Endothelial cell of umbilical vein (primary cell): ENCODE data around the gene KIDINS220. TPM values are rescaled to one million over a fixed set of nuclear protein-coding genes. Genes with fewer than 3 reads are reported as not detected.
A peak's percentile ranks its signal among the peaks of the same experiment; 100 is the strongest.

ENCODE experiments used
- BruUV-seq: library from RNA; stranded (reverse); fragments of 400-500 nt; replicated peaks from 2 replicates; lab custom pipeline; 2021; lab: Mats Ljungman, UMichigan
- CTCF ChIA-PET: fragments of 300-600, 350-600 bp; sonication (Branson Sonifier 250); formaldehyde crosslinking; loops from one replicate; lab custom pipeline; 2021; ENCODE audit warnings: antibody characterized with exemption, inconsistent platforms; lab: Charles Lee
- POLR2A ChIA-PET: fragments of 300-600, 350-600 bp; sonication (Branson Sonifier 250); formaldehyde crosslinking; loops from one replicate; lab custom pipeline; 2021; ENCODE audit warnings: antibody characterized with exemption, inconsistent platforms; lab: Charles Lee
- DNase-seq: peaks from one replicate; pipeline ENCODE4 v3.0.0-alpha.2; 2011; ENCODE audit warnings: low read depth, low spot score
- FAIRE-seq: peaks from 2 replicates; lab custom pipeline; 2011; peaks lifted over from hg19 to GRCh38; lab: Jason Lieb, UNC
- H2AFZ ChIP-seq: 2 replicates; pipeline ENCODE4 v1.6.0; 2012; ENCODE audit warnings: low read depth, low read length, control low read depth, inconsistent platforms
- H3K27ac ChIP-seq: 2 replicates; pipeline ENCODE4 v1.5.1; 2011; ENCODE audit warnings: low read depth, mild to moderate bottlenecking, control low read depth, low read length, moderate library complexity; ENCODE audit not compliant: insufficient read depth
- H3K27me3 ChIP-seq, 2 experiments: 2 replicates each; pipeline versions ENCODE4 v1.6.0 to v1.6.1; 2011; ENCODE audit warnings: low read length in 2 of 2, mixed read lengths in 1 of 2; ENCODE audit not compliant: control insufficient read depth in 2 of 2, insufficient read depth in 2 of 2
- H3K36me3 ChIP-seq, 2 experiments: 2 replicates in 1 of 2; 3 replicates in 1 of 2; pipeline ENCODE4 v1.5.1; 2011; ENCODE audit warnings: low read length in 2 of 2, mild to moderate bottlenecking in 1 of 2, moderate library complexity in 1 of 2; ENCODE audit not compliant: control insufficient read depth in 2 of 2, insufficient read depth in 2 of 2; ENCODE audit errors: extremely low read depth in 1 of 2
- H3K4me1 ChIP-seq: 3 replicates; pipeline ENCODE4 v1.5.1; 2011; ENCODE audit warnings: mild to moderate bottlenecking, low read length; ENCODE audit not compliant: control insufficient read depth, insufficient read depth; ENCODE audit errors: extremely low read depth
- H3K4me2 ChIP-seq: 2 replicates; pipeline ENCODE4 v1.6.1; 2011; ENCODE audit warnings: low read length, control low read depth, mixed read lengths; ENCODE audit not compliant: insufficient read depth
- H3K4me3 ChIP-seq, 3 experiments: fragments of 200-600 bp in 1 of 3; sonication (generic), shearing (Covaris generic) in 1 of 3; replicated peaks in 1 of 3; 2 replicates each; pipeline ENCODE4 v1.5.1; 2011 to 2016; ENCODE audit warnings: control low read depth in 3 of 3, low read length in 3 of 3, mild to moderate bottlenecking in 2 of 3, inconsistent platforms in 1 of 3, low read depth in 1 of 3, moderate library complexity in 1 of 3; ENCODE audit not compliant: insufficient read depth in 1 of 3
- H3K79me2 ChIP-seq: 2 replicates; pipeline ENCODE4 v1.6.0; 2012; ENCODE audit warnings: low read length, inconsistent platforms; ENCODE audit not compliant: control insufficient read depth, insufficient read depth
- H3K9ac ChIP-seq: replicated peaks from 2 replicates; pipeline ENCODE3; 2011; ENCODE audit warnings: low read length, control low read depth; ENCODE audit not compliant: insufficient read depth; ENCODE audit errors: extremely low read depth
- H3K9me1 ChIP-seq: replicated peaks from 3 replicates; pipeline ENCODE4 v1.6.0; 2011; ENCODE audit warnings: mild to moderate bottlenecking, low read length; ENCODE audit not compliant: control insufficient read depth, insufficient read depth; ENCODE audit errors: extremely low read depth
- H3K9me3 ChIP-seq: replicated peaks from 2 replicates; pipeline ENCODE4 v1.5.1; 2012; ENCODE audit warnings: low read length, inconsistent platforms; ENCODE audit not compliant: control insufficient read depth, insufficient read depth
- H4K20me1 ChIP-seq: replicated peaks from 2 replicates; pipeline ENCODE3; 2011; ENCODE audit warnings: mild to moderate bottlenecking, low read length; ENCODE audit not compliant: control insufficient read depth, insufficient read depth; ENCODE audit errors: extremely low read depth
- FOS ChIP-seq: IDR thresholded peaks from 2 replicates; pipeline ENCODE4 v1.6.1; 2011; ENCODE audit warnings: mild to moderate bottlenecking, low read length, moderate library complexity, borderline replicate concordance; ENCODE audit not compliant: insufficient read depth
- GATA2 ChIP-seq: IDR thresholded peaks from 2 replicates; pipeline ENCODE4 v1.7.0; 2011; ENCODE audit warnings: low read depth, mild to moderate bottlenecking, moderate library complexity, mixed read lengths, low read length; ENCODE audit not compliant: insufficient read length, insufficient read depth
- JUN ChIP-seq: IDR thresholded peaks from 2 replicates; pipeline ENCODE4 v1.6.1; 2011; ENCODE audit warnings: borderline replicate concordance, low read depth; ENCODE audit not compliant: insufficient read length, insufficient read depth
- POLR2A ChIP-seq: IDR thresholded peaks from 2 replicates; pipeline ENCODE4 v1.6.1; 2012; ENCODE audit warnings: low read depth, mild to moderate bottlenecking, control low read depth, low read length
- dilution Hi-C: fragments of 300-500 bp; cut with MboI; formaldehyde crosslinking; loops from one replicate; pipeline ENCODE4 v1.15.0; 2019; ENCODE audit warnings: low sequenced_read_pairs; ENCODE audit not compliant: extremely low pct_ligation_motif_present
- intact Hi-C: fragments of 100-400 bp; cut with micrococcal nuclease; formaldehyde crosslinking; loops from one replicate; pipeline ENCODE4 v1.10.0; 2022
- polyA plus RNA-seq, 4 experiments: library from polyadenylated mRNA; depleted of rRNA in 3 of 4; stranded (reverse) in 3 of 4; unstranded in 1 of 4; fragments of >200 nt; gene quantifications; 2 replicates each; pipeline versions ENCODE4 v1.2.1 to v1.2.3, GENCODE V29; 2011 to 2012; ENCODE audit warnings: missing spikeins in 1 of 4
- total RNA-seq: library from RNA; stranded (reverse); gene quantifications from 2 replicates; pipeline ENCODE4 v1.2.3, GENCODE V29; 2021
- TF ChIP-seq, protein P1 (sequence below): IDR thresholded peaks from 2 replicates; pipeline ENCODE4 v1.6.1; 2011; ENCODE audit not compliant: insufficient read depth, insufficient read length

The KIDINS220 gene
- total and polyA plus RNA-seq, 2 donors (not counting 3 experiments of a cell fraction or from before 2014, with no cell fraction given) = 33.9 to 41.3 TPM

DNA sequence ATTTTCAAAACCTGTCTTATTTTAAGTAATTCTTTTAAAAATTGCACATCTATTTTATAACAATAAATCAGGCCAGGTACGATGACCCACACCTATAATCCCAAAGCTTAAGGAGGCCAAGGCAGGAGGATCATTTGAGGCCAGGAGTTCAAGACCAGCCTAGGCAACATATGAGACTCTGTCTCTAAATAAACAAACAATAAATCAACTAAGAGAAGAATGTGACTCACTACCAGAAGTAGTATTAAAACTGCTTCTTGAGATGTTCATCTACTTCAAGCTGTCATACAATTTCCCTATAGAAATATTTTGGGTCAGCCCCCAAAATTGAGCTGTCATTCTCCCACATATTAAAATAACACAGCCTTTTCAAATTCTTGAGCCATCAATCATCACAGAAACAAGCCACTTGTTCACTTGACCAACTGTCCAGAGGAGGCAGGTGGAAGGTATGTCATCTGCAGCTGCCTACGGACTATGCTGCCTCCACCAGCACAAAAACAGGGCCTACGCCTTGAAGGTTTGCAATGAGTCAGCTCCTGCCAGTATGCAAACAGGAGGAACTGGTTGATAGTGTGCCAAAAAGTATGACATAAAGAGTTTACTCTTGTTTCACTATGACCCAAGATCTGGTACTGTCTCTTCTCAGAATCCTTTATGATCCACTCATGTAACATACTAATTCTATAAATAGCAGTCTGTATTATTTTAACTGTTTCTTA lies 33.6 kb downstream of the KIDINS220 start:
- TF ChIP-seq, protein P1, sequence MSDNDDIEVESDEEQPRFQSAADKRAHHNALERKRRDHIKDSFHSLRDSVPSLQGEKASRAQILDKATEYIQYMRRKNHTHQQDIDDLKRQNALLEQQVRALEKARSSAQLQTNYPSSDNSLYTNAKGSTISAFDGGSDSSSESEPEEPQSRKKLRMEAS = no peak
- TF ChIP-seq JUN = peak; percentile 41
- peak; percentile 66 for TF ChIP-seq FOS
- no peak for TF ChIP-seq POLR2A
- H3K27me3 ChIP-seq = no peaks in the 10 kb centered on the region
- no peaks in the 10 kb centered on the region for H4K20me1 ChIP-seq
- no peak overlapping the region for H2AFZ ChIP-seq
- CTCF ChIA-PET = interaction anchor here (1.0 to 1.6 kb wide), 3 partner anchors 16 to 336 kb away, joined by 3 to 6 read pairs (median 4); no protein-coding TSS in a partner anchor
- no peak overlapping the region for H3K4me3 ChIP-seq
- H3K4me2 ChIP-seq = peak overlapping the region; percentile 37
- intact Hi-C loops (no loop called here), dilution Hi-C loops (no loop called here)
- DNase-seq = peak; percentile 87
- no TSS peak for BruUV-seq
- H3K9ac ChIP-seq = no peak overlapping the region
- H3K4me1 ChIP-seq = peaks cover 9% of the 10 kb centered on the region
- peak; percentile 75 for FAIRE-seq
- H3K9me3 ChIP-seq = no peaks in the 10 kb centered on the region
- no peaks in the 10 kb centered on the region for H3K9me1 ChIP-seq
- POLR2A ChIA-PET = interaction anchor here (1.0 kb wide), 1 partner anchor 122 kb away, joined by 4 read pairs; the partner anchor contains the start of gene ID2
- peaks cover 10 to 11% of the 10 kb centered on the region in 2 experiments for H3K36me3 ChIP-seq
- H3K79me2 ChIP-seq = no peaks in the 10 kb centered on the region
- peak overlapping the region; percentile 46 for H3K27ac ChIP-seq

DNA sequence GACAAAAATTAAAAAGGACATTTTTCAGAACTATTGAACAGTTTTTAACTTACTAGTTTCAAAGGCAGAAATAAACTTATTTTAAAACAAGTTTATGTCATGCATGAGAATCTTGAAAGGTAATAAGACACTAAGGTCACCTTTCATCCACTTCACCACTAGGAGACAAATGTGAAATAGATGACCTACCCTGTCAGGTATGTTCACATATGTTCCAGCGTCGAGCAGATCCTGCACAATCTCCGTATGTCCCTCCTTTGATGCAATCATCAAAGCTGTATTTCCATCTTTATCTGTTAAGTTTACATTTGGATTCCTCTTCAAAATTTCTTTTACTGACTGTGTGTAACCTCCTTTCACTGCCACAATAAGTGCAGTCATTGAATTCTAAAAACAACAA lies 34.7 kb downstream of the KIDINS220 start:
- no peak for FAIRE-seq
- CTCF ChIA-PET = interaction anchor here (1.6 kb wide), 1 partner anchor 15 kb away, joined by 4 read pairs; no protein-coding TSS in a partner anchor

More for the DNA sequence above, 34.7 kb downstream of the KIDINS220 start:
- intact Hi-C loops (no loop called here), dilution Hi-C loops (no loop called here)
- H3K4me1 ChIP-seq = peaks cover 9% of the 10 kb centered on the region
- no peak for TF ChIP-seq GATA2
- no peaks in the 10 kb centered on the region for H3K79me2 ChIP-seq
- no peak overlapping the region for H2AFZ ChIP-seq
- no peaks in the 10 kb centered on the region for H4K20me1 ChIP-seq
- no peak overlapping the region for H3K4me3 ChIP-seq
- H3K9ac ChIP-seq = no peak overlapping the region
- POLR2A ChIA-PET = no interaction called here
- no peak for DNase-seq
- no TSS peak for BruUV-seq
- H3K4me2 ChIP-seq = no peak overlapping the region
- no peaks in the 10 kb centered on the region for H3K9me1 ChIP-seq
- peaks cover 10 to 12% of the 10 kb centered on the region in 2 experiments for H3K36me3 ChIP-seq
- no peak overlapping the region for H3K27ac ChIP-seq
- no peaks in the 10 kb centered on the region for H3K9me3 ChIP-seq
- no peaks in the 10 kb centered on the region for H3K27me3 ChIP-seq
